Upper lobe of left lung (tissue), 6 donors: Measurements from ENCODE around the gene PSTPIP2. TPM values are rescaled to one million over a fixed set of nuclear protein-coding genes. Genes with fewer than 3 reads are reported as not detected.

Experiments used
- ATAC-seq, 2 donors: fragments of 200-7000 bp; cut with Tn5 transposase; one replicate each; pipeline ENCODE4 v1.9.1; 2022; ENCODE audit warnings: mild to moderate bottlenecking in 2 of 2, moderate library complexity in 2 of 2; ENCODE audit not compliant: low FRiP score in 2 of 2
- DNase-seq, 2 donors: peaks; one replicate each; pipeline ENCODE4 v3.0.0-alpha.2; 2019 to 2020
- H3K27ac ChIP-seq, 4 donors: fragments of 200-600 bp; sonication (generic); one replicate each; pipeline ENCODE4 v1.5.1; 2016 to 2019
- H3K27me3 ChIP-seq, 4 donors: fragments of 200-600 bp; sonication (generic); one replicate each; pipeline ENCODE4 v1.5.1; 2017 to 2019
- H3K36me3 ChIP-seq, 4 donors: fragments of 200-600 bp; sonication (generic); one replicate each; pipeline ENCODE4 v1.5.1; 2016 to 2019
- H3K4me1 ChIP-seq, 4 donors: fragments of 200-600 bp; sonication (generic); one replicate each; pipeline ENCODE4 v1.5.1; 2018 to 2019
- H3K4me3 ChIP-seq, 4 donors: fragments of 200-600 bp; sonication (generic); one replicate each; pipeline ENCODE4 v1.5.1; 2017 to 2019; ENCODE audit warnings: mild to moderate bottlenecking in 2 of 4, moderate library complexity in 1 of 4
- H3K9me3 ChIP-seq, 4 donors: fragments of 200-600 bp; sonication (generic); one replicate each; pipeline ENCODE4 v1.5.1; 2018 to 2019
- EP300 ChIP-seq, 4 donors: sonication (generic); formaldehyde crosslinking; IDR thresholded peaks; one replicate each; pipeline ENCODE4 v1.5.1; 2017; ENCODE audit warnings: antibody characterized with exemption in 4 of 4, control low read depth in 2 of 4
- POLR2A ChIP-seq, 4 donors: fragments of 450-650 bp; IDR thresholded peaks; one replicate each; pipeline ENCODE4 v1.5.1; 2016 to 2017; ENCODE audit warnings: antibody characterized with exemption in 4 of 4, mild to moderate bottlenecking in 2 of 4
- POLR2AphosphoS5 ChIP-seq, 2 donors: sonication (generic); formaldehyde crosslinking; IDR thresholded peaks; one replicate each; pipeline ENCODE4 v1.5.1; 2017; ENCODE audit warnings: antibody characterized with exemption in 2 of 2
- WGBS, 2 donors: methylation state at CpG; one replicate each; pipeline ENCODE4 v1.1.5; 2017 to 2018; 5-methylcytosine and 5-hydroxymethylcytosine counted together
- total RNA-seq, 6 donors: library from RNA; depleted of rRNA in 4 of 6; stranded (reverse); fragments of >200 nt in 4 of 6; gene quantifications; one replicate each; pipeline versions ENCODE4 v1.1.0 to v1.2.1, GENCODE V29; 2016 to 2021
- TF ChIP-seq, protein P1 (sequence below), 6 experiments: fragments of 450-650 bp in 4 of 6; fragments of 200-600 bp in 2 of 6; sonication (generic) in 2 of 6; IDR thresholded peaks; one replicate each; pipeline ENCODE4 v1.5.1; 2016 to 2019; ENCODE audit warnings: antibody characterized with exemption in 6 of 6
- donor health status: DM: no; HTN: no; CAD: no; lungs with moderate emphysema.
- donor health status: DM: no; HTN: yes; CAD: no; lungs with severe emphysema.

The PSTPIP2 gene
- total RNA-seq, 6 donors from 2014 or later: 8.9 to 48.2 (median 13.0) TPM

DNA sequence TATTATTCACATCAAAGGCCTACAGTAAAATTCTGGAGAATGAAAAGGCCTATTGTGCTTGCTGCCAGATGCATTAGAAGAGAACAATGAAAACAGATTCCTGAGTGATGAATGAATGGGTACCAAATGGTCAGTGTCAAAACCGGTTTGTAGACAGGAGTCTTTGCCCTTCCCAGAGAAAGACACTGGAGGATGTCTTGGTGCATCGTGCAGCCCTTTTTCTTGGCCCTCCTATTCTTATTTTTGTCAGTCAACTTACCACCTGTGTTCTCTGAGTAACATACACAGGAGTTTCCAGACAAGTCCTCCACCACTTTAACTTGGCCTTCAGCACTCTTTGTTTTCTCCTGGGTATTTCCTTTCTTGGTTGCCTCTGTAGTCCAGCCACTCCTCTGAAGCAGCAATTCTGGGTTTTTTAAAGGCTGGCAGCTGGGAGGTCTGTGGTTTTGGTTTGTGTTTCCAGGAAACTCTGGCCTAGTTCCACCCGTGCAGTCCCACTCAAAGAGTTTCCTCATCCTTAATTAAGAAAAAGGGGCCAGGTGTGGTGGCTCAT lies 29.4 kb downstream of the PSTPIP2 start:
- H3K27me3 ChIP-seq: no peaks in the 10 kb centered on the region
- ATAC-seq (peak in 1 of 2 donors; percentile 35), DNase-seq (no peak)
- 45 to 53% methylated on average over 3 of the region's 3 CpGs for WGBS, 2 donors
- H3K9me3 ChIP-seq: no peaks in the 10 kb centered on the region
- no peak overlapping the region for H3K27ac ChIP-seq
- TF ChIP-seq EP300 (IDR thresholded peaks at IDR 0.05): no peak
- TF ChIP-seq, protein P1, sequence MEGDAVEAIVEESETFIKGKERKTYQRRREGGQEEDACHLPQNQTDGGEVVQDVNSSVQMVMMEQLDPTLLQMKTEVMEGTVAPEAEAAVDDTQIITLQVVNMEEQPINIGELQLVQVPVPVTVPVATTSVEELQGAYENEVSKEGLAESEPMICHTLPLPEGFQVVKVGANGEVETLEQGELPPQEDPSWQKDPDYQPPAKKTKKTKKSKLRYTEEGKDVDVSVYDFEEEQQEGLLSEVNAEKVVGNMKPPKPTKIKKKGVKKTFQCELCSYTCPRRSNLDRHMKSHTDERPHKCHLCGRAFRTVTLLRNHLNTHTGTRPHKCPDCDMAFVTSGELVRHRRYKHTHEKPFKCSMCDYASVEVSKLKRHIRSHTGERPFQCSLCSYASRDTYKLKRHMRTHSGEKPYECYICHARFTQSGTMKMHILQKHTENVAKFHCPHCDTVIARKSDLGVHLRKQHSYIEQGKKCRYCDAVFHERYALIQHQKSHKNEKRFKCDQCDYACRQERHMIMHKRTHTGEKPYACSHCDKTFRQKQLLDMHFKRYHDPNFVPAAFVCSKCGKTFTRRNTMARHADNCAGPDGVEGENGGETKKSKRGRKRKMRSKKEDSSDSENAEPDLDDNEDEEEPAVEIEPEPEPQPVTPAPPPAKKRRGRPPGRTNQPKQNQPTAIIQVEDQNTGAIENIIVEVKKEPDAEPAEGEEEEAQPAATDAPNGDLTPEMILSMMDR (IDR thresholded peaks at IDR 0.05): no peak
- no peak for TF ChIP-seq POLR2A (IDR thresholded peaks at IDR 0.05)
- no peak for TF ChIP-seq POLR2AphosphoS5 (IDR thresholded peaks at IDR 0.05)
- H3K4me1 ChIP-seq: peaks cover 0 to 8% (median 7%) of the 10 kb centered on the region in 4 donors
- peaks cover 0 to 7% (median 0%) of the 10 kb centered on the region in 4 donors for H3K36me3 ChIP-seq
- no peak overlapping the region for H3K4me3 ChIP-seq

DNA sequence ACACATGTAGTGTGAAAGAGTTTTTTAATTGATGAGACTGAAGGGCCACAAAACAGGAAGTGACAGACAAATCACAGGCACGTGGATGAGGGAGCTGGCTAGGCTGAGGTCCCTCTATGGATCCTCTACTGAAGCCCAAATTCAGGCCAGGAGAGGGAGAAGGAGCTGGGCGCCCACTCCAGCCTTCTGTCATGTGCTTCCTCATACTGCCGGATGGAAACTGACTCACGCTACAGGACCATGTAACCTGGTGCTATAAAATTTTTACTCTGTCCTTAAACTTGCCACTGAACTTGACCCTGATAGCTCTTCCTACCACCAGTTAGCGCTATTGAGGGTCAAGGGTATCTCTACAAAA lies 31.3 kb downstream of the PSTPIP2 start:
- no peaks in the 10 kb centered on the region for H3K27me3 ChIP-seq
- 74 to 83% methylated on average over 5 of the region's 5 CpGs for WGBS, 2 donors
- DNase-seq (no peak), ATAC-seq (peak; percentile 45 to 55)
- H3K9me3 ChIP-seq: no peaks in the 10 kb centered on the region
- H3K4me3 ChIP-seq: no peak overlapping the region
- TF ChIP-seq POLR2A (IDR thresholded peaks at IDR 0.05): no peak
- TF ChIP-seq, protein P1 (IDR thresholded peaks at IDR 0.05): no peak
- no peak for TF ChIP-seq POLR2AphosphoS5 (IDR thresholded peaks at IDR 0.05)
- no peak overlapping the region for H3K27ac ChIP-seq
- H3K36me3 ChIP-seq: peaks cover 0 to 7% (median 0%) of the 10 kb centered on the region in 4 donors
- peaks cover 0 to 8% (median 7%) of the 10 kb centered on the region in 4 donors for H3K4me1 ChIP-seq

DNA sequence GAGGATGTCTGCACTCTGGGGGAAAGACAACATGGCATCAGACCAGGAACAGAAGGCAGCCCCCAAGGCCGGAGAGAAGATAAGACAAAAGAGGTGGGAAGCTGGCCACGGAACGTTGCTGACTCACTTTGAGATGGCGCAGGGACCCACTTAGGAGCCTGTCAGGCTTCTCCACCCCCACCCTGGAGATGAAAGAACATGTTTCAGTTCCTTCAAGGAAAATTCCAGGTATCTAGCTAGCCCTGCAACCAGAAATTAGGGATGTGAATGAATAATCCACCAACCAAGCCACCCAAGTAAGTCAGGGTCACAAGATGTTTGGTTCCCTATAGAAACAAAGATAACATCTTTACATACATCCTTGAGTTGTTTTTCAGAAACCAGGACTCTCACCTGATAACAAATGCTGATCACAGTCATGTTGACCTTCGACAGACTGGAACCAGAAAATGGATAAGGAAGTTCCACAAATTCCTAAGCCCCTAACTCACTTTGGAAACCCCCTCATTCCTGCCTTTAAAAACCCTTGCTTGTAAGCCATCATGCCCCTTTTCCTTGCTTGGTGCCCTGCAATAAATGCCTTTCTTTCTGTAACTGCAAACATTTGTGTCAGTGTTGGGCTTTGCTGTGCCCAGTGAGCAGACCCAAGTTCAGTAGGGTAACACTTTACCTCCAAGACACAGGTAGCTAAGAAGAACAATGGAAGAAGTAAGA lies 31.9 kb downstream of the PSTPIP2 start:
- WGBS, 2 donors: 80 to 83% methylated on average over 5 of the region's 5 CpGs
- no peak for ATAC-seq
- H3K27me3 ChIP-seq: no peaks in the 10 kb centered on the region
- no peak overlapping the region for H3K27ac ChIP-seq
- peaks cover 0 to 7% (median 0%) of the 10 kb centered on the region in 4 donors for H3K36me3 ChIP-seq
- no peak for DNase-seq
- TF ChIP-seq, protein P1 (IDR thresholded peaks at IDR 0.05): no peak
- TF ChIP-seq EP300 (IDR thresholded peaks at IDR 0.05) (no peak), POLR2A (IDR thresholded peaks at IDR 0.05) (no peak), POLR2AphosphoS5 (IDR thresholded peaks at IDR 0.05) (no peak)
- peaks cover 0 to 8% (median 7%) of the 10 kb centered on the region in 4 donors for H3K4me1 ChIP-seq
- H3K4me3 ChIP-seq: no peak overlapping the region
- no peaks in the 10 kb centered on the region for H3K9me3 ChIP-seq

DNA sequence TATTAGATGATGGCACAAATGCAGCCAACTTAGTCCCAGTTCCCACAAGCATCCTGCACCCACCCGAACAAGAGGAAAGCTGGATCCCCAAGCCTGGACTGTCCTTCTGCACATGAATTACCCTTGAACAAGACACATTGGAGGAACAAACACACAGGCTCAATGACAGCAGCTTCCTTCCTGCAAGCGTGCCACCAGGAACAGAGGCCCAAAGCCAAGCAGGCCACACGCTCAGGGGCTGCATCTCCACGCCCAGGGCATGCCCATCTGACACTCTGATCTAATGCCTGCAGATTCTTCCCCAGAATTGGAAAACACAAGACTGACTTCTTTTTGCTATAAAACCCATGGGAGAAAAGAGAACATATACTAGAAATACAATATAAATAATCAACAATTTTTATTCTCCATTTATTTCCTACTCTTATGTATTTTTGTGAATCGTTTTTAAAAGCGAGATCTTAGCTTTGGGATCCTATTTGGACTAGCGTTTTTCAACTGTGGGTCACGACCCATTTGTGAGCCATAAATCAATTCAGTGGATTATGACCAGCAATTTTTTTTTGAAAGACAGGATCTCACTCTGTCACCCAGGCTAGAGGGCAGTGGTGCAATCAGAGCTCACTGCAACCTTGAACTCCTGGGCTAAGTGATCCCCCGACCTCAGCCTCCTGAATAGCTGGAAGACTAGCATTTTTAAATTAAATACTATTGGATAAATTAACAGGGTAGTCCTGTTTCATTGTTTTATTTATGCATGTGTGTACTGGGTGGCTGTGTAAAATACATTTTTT lies 34.4 kb downstream of the PSTPIP2 start:
- H3K4me1 ChIP-seq: peaks cover 0 to 12% (median 8%) of the 10 kb centered on the region in 4 donors
- WGBS, 2 donors: 65 to 67% methylated on average over 9 of the region's 9 CpGs
- H3K27me3 ChIP-seq: no peaks in the 10 kb centered on the region
- DNase-seq: no peak
- no peak for TF ChIP-seq POLR2AphosphoS5 (IDR thresholded peaks at IDR 0.05)
- TF ChIP-seq, protein P1 (IDR thresholded peaks at IDR 0.05): no peak
- no peak for TF ChIP-seq POLR2A (IDR thresholded peaks at IDR 0.05)
- TF ChIP-seq EP300 (IDR thresholded peaks at IDR 0.05): no peak
- H3K4me3 ChIP-seq: no peak overlapping the region
- no peak overlapping the region for H3K27ac ChIP-seq
- H3K9me3 ChIP-seq: no peaks in the 10 kb centered on the region
- ATAC-seq: no peak
- peaks cover 0 to 7% (median 0%) of the 10 kb centered on the region in 4 donors for H3K36me3 ChIP-seq
